GM12891 (cell line): ENCODE data around the gene HBG2.
"Not testable (repeated sequence)": the region's sequence is repeated elsewhere in the genome, so short reads cannot be mapped to it uniquely, and the experiment has no call there.

Source experiments
- DNase-seq: peaks from one replicate; pipeline ENCODE4 v3.0.0; 2011; ENCODE audit warnings: low spot score; ENCODE audit not compliant: insufficient read length
- FAIRE-seq: peaks from 2 replicates; lab custom pipeline; 2011; peaks lifted over from hg19 to GRCh38; lab: Jason Lieb, UNC
- PAX5 ChIP-seq: IDR thresholded peaks from 2 replicates; pipeline ENCODE4 v1.6.1; 2011; ENCODE audit warnings: low read length, moderate library complexity, mild to moderate bottlenecking; ENCODE audit not compliant: insufficient read depth, severe bottlenecking
- POLR2A ChIP-seq: IDR thresholded peaks from 2 replicates; pipeline ENCODE4 v1.6.1; 2011; ENCODE audit warnings: low read depth, low read length, control low read depth
- POLR2AphosphoS5 ChIP-seq: IDR thresholded peaks from 2 replicates; pipeline ENCODE4 v1.6.1; 2011; ENCODE audit warnings: low read depth, low read length, control low read depth
- POU2F2 ChIP-seq: IDR thresholded peaks from 2 replicates; pipeline ENCODE4 v1.6.1; 2011; ENCODE audit warnings: low read depth, mild to moderate bottlenecking, control low read depth, low read length, moderate library complexity
- SPI1 ChIP-seq: IDR thresholded peaks from 2 replicates; pipeline ENCODE4 v1.6.1; 2011; ENCODE audit warnings: low read depth, low read length, control low read depth
- TAF1 ChIP-seq: IDR thresholded peaks from 2 replicates; pipeline ENCODE4 v1.6.1; 2011; ENCODE audit warnings: low read depth, low read length, control low read depth

Gene HBG2

DNA sequence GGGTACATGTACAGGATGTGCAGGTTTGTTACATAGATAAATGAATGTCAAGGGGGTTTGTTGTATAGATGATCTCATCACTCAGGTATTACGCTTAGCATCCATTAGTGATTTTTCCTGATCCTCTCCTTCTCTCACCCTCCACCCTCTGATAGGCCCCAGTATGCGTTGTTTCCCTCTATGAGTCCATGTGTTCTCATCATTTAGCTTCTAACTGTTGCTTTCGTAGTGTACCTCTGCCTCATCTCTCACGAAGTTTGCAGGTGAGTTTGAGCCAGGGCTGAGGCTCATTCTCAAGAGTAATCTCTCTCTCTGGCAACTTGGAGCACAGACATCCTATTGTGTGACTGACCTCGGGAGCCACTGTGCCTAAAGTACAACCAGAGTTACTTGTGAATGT is 19.8 kb upstream of the HBG2 start:
- DNase-seq (no peak), FAIRE-seq (no peak)
- no peak for TF ChIP-seq PAX5

DNA sequence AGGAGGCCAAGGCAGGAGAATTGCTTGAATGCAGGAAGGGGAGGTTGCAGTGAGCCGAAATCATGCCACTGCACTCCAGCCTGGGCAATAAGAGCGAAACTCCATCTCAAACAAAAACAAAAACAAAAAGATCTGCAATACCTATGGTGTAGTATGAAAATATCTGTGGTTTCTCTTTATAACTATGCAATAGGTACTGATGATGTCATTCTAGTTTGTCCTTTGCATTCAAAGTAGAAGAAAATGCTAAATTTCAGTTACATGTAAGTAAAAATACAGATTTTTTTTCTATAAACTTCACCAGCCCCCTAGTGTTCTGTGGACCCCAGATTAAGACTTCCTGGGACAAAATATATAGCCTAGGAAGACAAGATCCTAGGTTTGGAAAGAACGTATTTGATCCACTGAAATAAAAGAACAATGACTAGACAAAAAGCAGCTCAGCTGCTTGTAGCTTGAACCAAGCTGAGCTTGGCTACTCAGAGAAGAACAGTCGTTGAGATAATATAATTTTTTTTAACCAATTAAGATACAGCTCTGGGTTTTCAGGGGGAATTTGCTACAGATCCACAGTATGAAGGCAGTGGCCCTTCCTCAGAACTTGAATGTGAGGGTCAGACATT is 17.9 kb upstream of the HBG2 start:
- FAIRE-seq: no peak
- TF ChIP-seq TAF1: no peak
- no peak for TF ChIP-seq PAX5
- no peak for TF ChIP-seq SPI1
- no peak for TF ChIP-seq POU2F2
- TF ChIP-seq POLR2AphosphoS5: no peak
- no peak for TF ChIP-seq POLR2A
- DNase-seq: no peak

DNA sequence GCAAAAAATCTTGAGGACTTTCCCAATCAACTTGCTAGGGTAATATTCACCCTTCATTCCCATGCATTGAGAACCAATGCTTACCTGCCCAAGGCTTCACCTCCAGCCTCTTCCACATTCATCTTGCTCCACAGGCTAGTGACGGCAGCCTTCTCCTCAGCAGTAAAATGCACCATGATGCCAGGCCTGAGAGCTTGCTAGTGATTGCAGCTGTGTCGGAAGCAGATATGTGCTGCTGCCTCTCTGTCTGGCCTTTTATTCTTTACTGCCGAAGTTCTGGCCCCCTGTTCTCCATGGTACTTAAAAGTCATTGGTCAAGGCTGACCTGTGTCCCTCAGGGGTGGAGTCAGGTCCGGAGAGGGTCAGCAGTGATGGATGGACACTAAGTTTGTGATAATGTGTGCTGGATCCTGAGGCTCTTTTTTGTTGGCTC is 15.2 kb upstream of the HBG2 start, which contains the start of gene HBE1:
Gene HBE1 (minus strand): TSS at position 231 of the 433 bp plus-strand sequence. CDS start 55 bp downstream, at position 176.
- FAIRE-seq: no peak
- DNase-seq: no peak
- no peak for TF ChIP-seq SPI1
- no peak for TF ChIP-seq POLR2A
- TF ChIP-seq PAX5: no peak
- no peak for TF ChIP-seq POLR2AphosphoS5
- TF ChIP-seq POU2F2: no peak
- TF ChIP-seq TAF1: no peak

DNA sequence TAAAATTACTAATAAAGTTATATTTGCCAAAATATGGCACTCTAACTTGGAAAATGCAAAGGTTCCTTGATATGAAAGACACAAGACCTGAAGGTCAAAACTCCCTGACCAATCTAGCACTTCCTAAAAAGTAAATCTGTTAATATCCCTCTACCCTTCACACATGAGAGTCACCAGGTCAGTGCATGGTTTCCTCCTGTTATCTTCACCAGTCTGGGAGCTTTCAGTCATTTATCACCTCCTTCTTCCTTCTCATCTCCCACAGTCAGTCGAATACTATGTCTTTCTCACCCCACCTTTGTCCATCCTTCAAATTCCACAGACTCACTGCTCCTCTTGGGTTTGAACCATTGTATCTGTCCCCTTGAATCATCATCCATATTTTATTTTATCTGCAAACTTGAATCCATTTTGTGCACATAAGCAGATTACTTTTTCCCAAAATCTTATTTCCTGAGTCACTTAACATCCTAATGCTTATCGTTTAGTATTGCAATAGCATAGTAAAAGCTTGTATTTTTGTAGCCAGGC is 12.5 kb upstream of the HBG2 start:
- DNase-seq (no peak), FAIRE-seq (no peak)
- TF ChIP-seq POLR2AphosphoS5 (no peak), POLR2A (no peak), POU2F2 (no peak)

DNA sequence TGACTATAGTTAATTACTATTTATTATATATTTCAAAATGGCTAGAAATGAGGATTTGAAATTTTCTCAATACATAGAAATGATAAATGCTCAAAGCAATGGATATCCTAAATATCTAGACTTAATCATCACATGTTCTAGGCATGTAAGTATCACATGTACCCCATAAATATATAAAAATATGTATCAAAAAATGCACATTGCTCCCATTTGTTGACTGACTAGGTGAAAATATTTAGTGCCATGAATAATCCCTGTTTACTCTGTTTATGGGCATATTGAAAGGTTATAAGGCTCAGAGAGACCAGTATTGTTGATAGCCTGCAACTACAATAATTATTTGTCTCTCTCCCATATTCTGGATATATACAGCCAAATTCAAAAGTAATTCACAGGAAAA is 12.0 kb upstream of the HBG2 start:
- no peak for DNase-seq
- TF ChIP-seq PAX5: no peak
- TF ChIP-seq POU2F2: no peak
- no peak for TF ChIP-seq SPI1
- TF ChIP-seq TAF1: no peak
- TF ChIP-seq POLR2A: no peak
- TF ChIP-seq POLR2AphosphoS5: no peak
- no peak for FAIRE-seq

DNA sequence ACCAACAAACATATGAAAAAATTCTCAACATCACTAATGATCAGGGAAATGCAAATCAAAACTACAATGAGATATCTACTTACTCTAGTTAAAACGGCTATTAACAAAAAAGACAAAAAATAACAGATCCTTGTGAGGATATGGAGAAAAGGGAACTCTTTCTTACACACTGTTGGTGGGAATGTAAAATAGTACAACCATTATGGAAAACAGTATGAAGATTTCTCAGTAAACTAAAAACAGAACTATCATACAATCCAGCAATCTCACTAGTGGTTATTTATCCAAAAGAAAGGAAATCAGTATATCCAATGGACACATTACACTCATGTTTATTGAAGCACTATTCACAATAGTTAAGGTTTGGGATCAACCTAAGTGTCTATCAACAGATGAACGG is 11.3 kb upstream of the HBG2 start:
- no peak for TF ChIP-seq POLR2A
- no peak for TF ChIP-seq TAF1
- TF ChIP-seq POLR2AphosphoS5: no peak
- TF ChIP-seq PAX5: no peak
- no peak for TF ChIP-seq POU2F2
- TF ChIP-seq SPI1: no peak
- no peak for DNase-seq
- no peak for FAIRE-seq

DNA sequence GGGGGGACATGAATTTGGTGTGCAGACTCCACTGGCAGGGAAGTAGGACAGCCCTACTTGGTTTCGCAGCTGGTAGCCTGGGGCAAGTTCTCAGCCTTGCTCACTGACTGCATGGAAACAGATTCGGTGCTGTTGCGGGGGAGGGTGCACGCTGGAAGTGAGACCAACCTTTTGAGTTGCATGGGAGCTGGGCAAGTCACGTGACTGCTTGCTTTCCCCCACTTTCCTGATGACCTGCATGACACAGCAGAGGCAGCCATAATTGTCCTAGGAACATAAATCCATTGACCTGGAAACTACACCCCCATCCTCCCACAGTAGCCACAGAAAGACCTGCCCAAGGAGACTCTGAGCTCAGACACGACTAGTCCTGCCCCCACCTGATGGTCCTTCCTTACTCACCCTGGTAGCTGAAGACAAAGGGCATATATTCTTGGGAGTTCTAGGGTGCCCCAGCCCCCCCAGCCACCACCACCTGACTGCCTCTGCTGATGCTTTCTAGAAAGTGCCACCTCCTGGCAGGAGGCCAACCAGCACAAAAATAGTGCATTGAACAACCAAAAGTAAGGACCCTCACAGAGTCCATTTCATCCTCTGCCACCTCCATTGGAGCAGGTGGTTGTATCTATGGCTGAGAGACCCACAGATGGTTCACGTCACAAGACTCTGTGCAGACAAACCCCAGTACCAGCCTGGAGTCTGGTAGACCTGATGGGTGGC is 4.1 kb upstream of the HBG2 start:
- TF ChIP-seq POLR2AphosphoS5 (no peak), POLR2A (no peak), SPI1 (no peak), PAX5 (no peak), TAF1 (no peak), POU2F2 (no peak)
- FAIRE-seq (no peak), DNase-seq (no peak)

DNA sequence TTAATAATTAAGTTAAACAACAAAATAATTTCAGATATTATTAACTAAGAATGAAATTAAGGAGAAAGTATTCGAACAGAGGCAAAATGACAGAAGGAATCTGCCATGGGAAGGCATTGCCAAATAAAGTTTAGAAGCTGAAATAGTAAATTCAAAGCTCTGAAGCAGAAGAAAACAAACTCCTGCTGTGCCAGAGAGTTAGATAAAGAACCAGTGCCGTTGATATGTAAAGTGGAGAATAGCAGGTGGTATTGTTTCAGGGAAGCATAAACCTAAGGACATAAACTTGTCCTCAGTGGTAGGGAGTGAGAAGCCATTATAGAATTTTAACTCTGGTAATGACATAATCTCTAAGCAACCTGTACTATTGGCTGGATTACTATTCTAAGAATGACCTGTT is 2.7 kb upstream of the HBG2 start:
- TF ChIP-seq POLR2A: no peak
- TF ChIP-seq POLR2AphosphoS5: no peak
- no peak for TF ChIP-seq TAF1
- no peak for TF ChIP-seq PAX5
- no peak for TF ChIP-seq SPI1
- no peak for TF ChIP-seq POU2F2
- DNase-seq: no peak
- no peak for FAIRE-seq

DNA sequence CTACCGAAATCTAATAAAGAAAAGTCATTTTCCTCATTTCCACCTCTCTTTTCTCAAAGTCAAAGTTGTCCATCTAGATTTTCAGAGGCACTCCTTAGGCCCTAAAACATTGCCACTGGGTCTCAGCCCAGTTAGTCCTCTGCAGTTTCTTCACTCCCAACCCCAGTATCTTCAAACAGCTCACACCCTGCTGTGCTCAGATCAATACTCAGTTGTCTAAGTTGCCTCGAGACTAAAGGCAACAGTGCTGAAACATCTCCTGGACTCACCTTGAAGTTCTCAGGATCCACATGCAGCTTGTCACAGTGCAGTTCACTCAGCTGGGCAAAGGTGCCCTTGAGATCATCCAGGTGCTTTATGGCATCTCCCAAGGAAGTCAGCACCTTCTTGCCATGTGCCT is 558 bp downstream of the HBG2 start:
- FAIRE-seq, DNase-seq: not testable (repeated sequence)

DNA sequence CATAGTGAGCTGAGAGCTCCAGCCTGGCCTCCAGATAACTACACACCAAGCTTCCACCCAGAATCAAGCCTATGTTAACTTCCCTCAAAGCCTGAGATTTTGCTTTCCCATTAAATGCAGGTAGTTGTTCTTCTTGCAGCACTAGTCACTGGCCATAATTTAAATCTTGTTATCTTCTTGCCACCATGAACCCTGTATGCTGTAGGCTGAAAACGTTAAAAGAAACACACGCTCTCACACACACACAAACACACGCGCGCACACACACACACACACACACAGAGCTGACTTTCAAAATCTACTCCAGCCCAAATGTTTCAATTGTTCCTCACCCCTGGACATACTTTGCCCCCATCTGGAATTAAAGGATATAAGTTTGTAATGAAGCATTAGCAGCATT is 1.1 kb downstream of the HBG2 start:
- DNase-seq, FAIRE-seq: not testable (repeated sequence)

DNA sequence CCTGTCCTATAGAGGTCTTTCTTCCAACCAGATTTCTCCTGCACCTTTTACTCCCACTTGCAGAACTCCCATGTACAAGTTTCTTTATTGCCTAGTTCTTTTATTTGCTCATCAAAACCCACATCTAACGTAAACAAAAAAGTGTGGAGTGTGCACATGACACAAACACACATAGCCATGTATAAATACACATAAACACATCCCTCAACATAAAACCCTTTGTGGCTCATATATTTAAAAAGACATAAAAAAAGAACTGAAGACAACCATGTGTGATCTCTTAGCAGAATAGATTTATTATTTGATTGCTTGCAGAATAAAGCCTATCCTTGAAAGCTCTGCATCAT is 1.7 kb downstream of the HBG2 start:
- FAIRE-seq (no peak), DNase-seq (no peak)
- TF ChIP-seq POLR2AphosphoS5 (no peak), TAF1 (no peak), POU2F2 (no peak), SPI1 (no peak), POLR2A (no peak), PAX5 (no peak)
